HG02840 (cell line): ENCODE measurements around the gene PRKCH.

Source experiments
- ATAC-seq: cut with Tn5 transposase; IDR thresholded peaks from one replicate; pipeline ENCODE4 v1.9.1; 2021; ENCODE audit warnings: mild to moderate bottlenecking, moderate library complexity, moderate number of reproducible peaks; ENCODE audit not compliant: unreplicated experiment, low FRiP score

The PRKCH gene

DNA sequence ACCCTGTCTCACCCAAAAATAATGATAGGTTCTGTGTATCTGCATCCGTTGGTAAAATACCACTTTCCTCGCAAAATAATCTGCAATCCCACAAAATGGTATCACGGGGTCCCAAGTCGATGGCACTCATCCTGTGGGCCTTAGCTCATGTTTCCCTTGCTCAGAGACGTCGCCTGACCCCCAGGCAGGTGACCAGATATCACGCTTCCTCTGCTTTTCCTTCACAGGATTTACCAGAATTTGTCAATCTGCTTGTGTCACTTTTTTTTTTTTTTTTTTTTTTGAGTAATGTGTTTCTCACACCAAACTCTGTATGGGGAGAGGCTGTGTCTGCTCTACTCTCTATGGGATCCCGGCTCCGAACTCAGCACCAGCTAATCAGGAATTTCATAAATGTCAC is 162.7 kb downstream of the PRKCH start:
- no peak for ATAC-seq

DNA sequence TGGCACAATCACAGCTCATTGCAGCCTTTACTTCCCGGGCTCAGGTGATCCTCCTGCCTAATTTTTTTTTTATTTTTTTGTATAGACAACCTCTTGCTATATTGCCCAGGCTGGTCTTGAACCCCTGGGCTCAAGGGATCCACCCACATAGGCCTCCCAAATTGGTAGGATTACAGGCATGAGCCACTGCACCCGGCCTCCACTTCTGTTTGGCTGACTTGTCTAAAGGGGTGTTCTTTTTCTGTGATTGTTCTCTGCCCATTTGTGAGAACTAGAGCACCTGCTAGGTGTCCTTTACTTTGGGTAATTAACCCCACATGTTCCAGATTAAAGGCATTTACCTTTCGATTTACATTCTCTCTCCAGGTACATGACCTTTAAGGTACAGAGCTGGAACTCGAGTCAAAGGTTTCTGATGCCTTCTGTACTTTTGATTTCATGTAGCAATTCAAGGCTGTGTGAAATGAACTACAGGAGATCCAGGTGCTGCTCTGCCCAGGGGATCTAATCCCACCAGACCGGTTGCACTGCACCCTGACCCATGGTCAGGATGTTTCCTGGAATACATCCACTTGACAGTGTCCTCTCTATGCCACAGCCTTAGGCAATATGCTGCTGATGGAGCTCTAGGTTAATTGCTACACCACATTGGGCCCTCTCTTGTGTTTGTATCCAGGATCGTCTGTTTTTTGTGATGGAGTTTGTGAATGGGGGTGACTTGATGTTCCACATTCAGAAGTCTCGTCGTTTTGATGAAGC is 163.6 kb downstream of the PRKCH start:
- ATAC-seq: no peak

DNA sequence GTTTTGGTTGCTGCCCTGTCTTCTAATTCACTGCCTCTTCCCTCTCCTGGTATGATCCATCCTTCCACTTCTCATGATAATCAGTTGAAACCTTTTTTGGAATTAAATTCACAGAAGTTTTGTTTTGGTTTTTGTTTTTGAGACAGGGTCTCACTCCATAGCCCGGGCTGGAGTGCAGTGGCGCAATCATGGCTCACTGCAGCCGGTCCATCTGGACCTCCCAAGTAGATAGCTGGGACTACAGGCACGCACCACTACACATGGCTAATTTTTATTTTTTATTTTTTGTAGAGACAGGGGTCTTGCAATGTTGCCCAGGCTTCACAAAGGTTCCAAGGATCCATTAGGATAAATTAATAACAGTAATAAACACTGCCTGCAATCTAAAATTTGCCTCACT is 164.3 kb downstream of the PRKCH start:
- ATAC-seq: no peak

DNA sequence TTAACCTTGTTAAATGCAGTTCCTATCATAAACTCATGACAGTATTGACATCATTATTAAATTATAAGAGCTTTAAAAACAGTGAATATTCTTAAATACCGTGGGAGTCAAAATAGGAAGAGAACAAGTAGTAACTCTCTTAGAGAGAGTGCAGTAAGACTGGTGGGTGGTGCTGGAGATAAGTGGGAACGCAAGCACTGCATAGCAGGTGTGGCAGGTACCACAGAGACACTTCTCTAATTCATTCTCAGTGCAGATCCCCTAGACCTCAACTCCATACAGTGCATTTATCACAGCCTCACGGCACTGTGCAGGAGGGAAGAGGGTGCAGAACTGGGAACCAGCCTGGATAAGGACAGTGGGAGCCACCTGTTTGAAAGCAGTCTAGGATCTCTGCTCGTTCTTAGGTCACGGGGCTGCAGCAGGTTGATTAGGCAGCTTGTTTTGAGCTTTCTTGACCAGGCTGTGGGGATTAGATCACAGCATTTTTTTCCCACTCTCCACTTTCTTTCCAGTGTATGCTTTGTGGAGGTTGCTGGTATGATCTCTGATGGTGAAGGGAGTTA is 165.6 kb downstream of the PRKCH start:
- no peak for ATAC-seq

DNA sequence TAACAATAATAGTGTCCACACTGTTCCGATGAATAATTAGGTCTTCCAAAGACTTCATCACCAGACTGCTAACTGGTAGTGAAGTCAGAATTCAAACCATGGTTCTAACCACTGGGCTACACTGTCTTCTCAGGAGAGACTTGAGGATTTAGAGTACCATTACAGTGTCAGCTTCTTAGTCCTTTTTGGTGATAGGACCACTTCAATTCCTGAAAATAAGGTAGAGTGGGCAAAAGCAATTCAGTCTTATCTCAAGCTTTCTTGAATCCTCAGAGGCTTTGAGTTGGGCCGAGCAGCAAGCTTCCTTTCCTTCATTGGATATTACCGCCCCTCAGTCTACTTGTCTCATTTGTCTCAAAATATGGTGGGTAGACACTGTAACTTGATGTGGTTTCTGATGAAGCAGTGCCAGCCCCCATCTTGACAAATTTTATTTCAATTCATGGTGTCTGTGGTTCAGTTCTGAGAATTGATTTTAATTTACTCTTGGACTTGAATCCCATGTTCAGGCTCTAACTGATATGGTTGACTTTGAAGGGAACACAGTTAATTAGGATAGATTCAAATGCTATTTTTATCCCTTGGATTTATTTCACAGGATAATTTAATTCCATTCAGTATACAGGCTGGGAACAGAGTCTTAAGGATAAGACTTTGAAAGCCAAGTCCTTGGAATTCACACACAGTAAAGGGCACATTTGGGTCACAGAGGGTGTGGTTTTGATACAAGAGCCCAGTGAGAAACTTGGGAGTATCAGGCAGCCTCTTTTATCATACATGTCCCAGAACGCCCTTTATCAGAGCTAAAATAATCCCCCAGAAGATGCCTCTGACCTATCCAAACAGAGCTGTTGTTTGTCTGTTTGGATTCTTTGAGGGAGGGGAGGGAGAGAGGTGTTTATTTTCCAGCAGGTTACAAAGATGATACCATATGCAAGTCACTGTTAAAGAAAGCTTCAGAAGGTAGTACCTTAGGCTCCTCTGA is 167.3 kb downstream of the PRKCH start:
- ATAC-seq: no peak

DNA sequence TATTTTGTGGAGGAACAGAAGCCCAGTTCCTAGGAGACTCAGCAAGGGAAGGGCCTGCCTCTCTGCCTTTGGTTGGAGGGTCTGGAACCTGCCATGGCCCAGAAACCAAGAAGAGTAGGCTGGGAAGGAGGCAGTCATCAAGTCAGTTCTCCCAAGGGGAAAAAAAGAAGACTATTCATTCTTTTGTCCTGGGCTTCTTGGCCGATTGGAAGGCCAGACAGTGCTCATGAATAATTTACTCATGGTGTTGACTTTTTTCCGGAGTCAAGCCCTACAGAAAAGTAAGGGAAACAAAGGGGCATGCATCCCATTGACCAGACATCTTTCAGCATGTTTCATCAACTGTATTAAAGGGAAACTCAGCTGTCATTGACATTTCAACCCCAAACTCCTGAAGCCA is 168.1 kb downstream of the PRKCH start:
- ATAC-seq: no peak

DNA sequence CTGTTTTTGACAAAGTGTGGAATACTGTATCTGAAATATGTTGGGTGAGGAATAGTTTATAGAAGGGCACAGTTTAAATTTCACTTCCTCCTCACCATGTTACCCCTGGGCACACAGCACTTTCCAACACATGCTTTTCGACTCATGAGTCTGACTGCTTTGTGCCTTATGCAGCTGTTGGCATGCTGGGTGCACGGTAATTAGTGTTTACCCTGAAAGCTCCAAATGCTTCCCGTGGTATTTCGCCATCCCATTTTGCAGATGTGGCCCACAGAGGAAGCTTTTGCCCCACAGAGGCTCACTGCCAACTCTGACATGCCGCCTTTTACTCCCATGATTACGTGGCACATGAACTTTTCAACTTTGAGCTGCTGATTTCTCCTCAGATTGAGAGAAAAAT is 168.6 kb downstream of the PRKCH start:
- ATAC-seq: no peak

DNA sequence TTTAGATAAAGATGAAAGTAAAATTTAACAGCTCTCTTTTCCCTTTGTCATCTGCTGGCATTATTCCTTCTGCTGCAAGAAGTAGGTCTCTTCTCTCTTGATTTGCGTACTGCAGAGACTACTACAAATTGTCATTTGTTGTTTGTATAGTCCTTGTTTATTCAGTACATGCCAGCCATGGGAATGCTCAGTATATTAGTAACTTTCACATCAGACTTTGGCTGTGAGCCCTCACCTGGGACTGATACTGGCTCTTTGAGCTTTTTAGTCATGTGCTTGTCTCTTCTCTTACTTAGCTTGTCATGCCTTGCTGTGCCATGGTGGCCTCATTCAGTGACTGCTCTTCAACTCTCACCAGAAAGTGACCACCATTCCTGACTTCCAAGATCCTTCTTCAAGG is 169.8 kb downstream of the PRKCH start:
- no peak for ATAC-seq

DNA sequence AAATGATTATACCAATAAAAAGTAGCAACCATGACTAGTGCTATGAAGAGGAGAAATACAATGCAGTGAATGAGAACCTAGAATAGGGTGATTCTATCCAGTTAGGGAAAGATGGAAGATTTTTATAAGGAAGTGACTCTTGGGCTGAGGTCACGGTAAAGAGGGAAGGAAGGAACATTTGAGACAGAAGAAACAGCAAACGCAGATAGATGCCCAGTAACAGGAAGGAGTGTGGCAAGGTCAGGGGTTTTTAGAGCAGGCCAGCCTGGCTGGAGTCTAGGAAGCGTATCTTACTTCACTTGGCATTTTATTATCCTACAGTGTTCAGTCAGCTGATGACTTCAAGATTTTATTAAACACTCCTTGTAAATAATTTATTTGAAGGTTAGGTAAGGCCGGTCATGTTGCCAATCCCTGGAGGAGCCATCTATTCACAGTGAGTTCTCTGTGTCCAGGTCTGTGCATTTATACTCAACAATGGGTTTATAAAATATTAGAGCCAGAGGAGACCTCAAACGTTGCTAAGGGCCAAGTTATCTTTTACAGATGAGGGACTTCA is 170.6 kb downstream of the PRKCH start:
- no peak for ATAC-seq

DNA sequence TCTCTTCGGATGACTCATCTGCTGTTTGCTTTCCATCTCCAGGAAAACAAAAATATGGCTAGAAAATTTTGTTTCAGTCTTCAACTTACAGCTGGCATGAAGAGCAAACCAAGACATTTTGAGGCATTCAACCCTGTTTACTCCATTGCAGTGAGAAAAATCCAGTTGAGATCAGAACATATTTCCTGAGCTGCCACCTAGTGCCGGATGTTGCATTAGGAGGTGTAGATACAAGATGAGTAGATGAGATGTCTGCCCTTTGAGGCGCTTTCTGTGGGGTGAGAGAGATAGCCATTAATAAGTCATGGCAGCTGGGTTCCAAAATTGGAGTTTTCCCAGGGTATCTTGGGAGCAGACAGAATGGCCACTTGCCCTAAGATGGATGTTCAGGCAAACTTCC is 171.1 kb downstream of the PRKCH start:
- ATAC-seq: no peak

DNA sequence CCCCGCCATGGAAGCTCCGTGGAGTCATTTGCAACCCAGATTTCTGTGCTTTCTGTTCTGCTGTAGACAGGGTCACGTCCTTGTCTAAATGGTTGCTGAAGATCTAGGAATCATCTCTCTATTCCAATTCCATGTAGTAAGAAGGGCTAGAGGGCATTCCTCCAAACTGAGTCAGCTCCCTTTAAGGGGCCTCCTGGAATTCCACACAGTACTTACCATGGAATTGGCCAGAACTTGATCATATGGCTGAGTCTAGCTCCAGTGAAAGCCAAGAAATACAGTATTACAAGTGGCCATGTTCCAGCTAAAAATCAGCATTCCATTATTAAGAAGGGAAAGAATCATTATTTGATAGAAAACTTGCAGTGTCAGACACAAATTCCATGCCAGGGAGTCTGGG is 171.9 kb downstream of the PRKCH start:
- no peak for ATAC-seq

DNA sequence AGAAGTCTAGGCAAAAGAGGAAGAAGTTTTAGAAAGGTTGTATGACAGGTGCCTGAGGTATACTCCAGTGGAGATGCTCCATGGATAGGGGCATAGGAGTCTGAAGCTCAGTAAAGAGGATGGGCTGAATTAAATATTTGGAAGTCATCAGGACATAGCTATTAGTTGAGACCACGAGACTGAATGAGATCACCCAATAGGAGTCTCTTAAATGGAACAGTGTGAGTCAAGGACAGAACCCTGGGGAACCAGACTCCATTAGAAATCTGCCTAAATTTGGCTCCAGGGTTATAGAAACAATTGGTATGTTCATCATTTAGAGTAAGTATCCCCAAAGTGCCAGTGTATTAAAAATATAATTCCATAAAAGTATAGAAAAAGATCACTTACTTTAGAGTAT is 172.6 kb downstream of the PRKCH start:
- no peak for ATAC-seq

DNA sequence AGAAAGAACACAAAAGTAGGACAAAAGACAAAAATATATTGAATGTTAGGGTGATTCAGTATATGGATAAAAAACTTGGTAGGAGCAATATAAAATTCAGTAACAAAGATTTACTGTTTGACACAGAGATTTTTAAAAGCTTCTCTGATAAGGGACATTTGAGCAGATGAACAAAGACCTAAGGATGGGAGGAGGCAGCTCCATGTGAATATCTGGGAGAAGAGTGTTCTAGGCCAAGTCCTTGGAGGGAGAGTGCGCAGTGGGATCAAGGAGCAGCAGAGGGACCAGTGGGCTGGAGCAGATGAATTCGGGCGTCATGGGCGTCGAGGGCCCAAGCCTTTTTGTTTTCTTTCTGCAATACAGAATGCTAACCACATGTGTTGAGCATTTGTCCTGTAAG is 174.4 kb downstream of the PRKCH start:
- no peak for ATAC-seq

DNA sequence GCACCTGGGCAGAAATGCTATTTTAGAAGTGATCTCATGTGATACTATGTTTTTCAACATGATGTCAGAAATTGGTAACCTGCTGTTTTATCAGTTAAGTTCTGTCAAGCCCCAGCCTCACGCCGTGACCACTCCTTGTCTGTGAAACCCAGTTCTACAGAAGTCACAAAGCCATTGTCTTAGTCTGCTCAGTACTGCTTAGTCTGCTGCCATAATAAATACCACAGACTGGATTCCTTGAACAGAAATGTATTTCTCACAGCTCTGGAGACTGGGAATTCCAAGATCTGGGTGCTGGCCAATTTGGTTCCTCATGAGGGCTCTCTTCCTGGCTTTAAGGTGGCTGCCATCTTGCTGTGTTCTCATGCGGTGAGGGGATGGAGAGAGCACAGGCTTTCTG is 176.9 kb downstream of the PRKCH start:
- ATAC-seq: no peak

DNA sequence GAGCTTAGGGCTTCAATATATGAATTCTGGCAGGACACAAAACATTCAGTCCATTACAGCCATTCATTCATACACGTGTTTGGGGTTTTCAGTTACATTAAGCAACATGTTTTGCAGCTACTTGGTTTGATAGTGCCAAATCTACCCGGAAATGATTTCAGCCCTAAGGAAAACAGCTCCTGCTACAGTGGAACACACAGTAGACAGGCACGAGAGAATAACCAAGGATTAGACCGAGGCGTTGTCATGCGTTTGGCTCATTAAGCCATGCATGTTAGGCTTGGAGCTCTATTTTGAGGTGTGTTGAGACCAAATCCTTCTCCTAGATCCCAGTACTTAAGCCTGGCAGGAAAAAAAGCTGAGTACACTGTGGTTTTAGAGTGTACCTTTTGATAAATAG is 177.4 kb downstream of the PRKCH start:
- no peak for ATAC-seq

DNA sequence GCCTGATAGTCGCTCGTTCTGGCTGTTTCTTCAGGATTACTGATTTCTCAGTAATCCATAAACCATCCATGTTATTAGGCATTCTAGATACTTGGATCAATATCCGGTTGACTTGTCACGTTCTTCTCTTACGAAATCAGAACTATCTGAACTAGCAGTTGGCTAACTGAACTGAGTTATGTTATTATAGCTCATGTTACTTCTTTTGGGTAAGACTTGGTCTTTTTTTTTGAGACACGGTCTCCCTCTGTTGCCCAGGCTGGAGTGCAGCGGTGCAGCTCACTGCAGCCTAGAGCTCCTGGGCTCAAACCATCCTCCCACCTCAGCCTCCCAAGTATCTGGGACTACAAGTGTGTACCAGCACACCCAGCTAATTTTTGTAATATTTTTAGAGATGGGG is 178.6 kb downstream of the PRKCH start:
- ATAC-seq: no peak

DNA sequence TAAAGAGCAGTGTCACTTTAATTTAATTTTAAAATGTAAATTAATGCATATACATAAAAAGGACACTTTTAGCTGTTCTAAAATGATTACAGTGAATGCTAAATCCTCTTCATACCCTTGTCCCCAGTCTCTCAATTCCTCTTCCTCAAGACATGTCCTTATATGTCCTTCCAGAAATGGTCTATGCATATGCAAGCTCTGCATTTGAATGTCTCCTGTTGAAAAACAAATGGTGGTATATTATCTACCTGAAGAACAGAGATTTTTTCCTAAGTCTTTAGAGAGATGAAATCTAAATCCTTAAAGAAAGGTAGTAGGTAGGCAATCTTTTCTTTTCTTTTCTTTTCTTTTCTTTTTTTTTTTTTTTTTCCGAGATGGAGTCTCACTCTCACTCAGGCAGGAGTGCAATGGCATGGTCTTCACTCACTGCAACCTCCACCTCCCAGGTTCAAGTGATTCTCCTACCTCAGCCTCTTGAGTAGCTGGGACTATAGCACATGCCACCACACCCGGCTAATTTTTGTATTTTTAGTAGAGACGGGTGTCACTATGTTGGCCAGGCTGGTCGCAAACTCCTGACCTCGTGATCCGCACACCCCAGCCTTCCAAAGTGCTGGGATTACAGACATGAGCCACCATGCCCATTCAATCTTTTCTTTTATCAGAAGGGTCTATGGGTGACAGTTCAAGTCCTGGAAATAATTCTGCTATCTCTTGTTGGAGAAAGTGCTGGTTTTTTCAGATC is 180.5 kb downstream of the PRKCH start:
- ATAC-seq: no peak

DNA sequence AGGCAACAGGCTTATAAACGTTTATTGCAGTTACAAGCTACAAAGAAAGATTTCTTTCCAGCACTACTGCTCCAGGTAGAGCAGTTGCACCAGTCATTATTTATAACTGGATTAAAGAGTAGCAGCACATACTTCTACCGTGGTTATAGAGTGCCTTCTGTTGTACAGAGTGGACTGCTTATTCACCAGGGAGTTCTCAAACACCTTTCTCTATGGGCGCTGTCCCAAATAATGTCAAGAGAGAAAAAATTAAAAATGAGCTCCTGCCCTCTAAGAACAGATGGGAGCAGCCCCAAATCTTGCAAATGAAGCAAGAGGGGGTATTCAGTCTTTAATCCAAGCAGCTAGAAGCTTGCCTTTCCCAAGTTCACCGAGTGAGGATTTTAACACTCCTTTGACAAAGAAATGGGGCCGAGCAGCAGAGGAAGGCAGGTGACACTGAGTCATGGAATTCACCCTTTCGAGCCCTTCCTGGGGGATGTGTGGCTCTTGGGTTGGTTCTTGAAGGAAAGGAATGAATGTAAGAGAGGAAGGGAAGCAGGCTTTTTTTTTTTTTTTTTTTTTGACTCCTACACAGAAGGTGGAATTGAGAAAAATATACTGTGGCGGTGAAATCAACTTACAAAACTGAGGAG is 181.2 kb downstream of the PRKCH start:
- no peak for ATAC-seq

DNA sequence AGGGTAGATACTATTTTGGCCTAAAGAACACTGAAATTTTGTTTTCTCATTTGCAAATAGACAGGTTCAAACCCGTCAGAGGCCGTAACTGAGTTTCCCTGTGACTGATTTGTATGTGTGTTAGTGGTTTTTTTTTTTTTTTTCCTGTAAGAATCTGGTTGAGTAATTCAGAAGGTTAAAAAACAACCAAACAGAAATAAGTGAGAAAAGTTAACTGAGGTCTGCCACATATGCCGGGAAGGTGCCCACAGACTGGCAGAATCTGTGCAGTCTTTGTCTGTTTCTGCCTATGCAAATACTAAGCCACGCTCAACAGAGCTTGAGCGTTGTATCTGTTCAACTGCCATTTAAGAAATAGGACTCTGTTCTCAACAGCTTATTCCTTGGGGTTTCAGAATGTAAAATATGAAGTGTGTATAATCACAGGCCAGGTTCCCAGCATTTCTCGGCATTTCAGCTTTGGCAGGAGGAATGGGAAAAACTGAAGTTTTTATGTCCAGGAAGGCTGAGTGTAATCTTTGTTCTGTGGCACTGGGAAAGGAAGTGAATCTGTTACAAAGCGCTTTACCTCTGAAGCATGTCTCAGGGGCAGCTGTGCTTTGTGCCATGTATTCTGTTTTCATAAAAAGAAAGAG is 181.9 kb downstream of the PRKCH start:
- ATAC-seq: peak; percentile 76
